Measurements from ENCODE around the gene EMP2.

The EMP2 gene

DNA sequence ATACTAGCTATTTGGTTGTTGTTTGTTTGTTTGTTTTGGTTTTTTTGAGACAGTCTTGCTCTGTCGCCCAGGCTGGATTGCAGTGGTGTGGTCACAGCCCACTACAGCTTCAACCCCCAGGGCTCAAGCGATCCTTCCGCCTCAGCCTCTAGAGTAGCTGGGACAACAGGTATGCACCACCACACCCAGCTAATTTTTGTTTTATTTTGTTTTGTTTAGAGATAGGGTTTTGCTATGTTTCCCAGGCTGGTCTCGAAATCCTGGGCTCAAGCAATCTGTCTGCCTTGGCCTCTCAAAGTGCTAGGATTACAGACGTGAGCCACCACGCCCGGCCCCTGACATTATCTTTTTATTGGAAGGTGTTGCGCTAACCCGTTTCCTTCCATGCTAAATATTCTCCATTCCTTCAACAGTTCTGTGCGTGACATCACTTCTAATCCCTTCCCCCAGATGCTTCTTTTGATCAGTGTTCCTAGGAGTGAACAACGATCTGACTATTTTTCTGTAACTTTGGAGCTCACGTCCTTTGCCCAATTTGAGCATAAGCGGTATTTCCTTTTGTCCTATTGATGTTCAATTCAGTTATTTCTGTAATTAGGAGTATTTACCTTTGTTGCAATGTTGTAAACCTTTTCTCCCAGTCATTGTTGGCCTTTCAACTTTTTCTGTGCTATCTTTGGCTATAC is 30.2 kb upstream of the EMP2 start:
- no peak for DNase-seq (ENCODE audit: low read depth in 2 of 2)

DNA sequence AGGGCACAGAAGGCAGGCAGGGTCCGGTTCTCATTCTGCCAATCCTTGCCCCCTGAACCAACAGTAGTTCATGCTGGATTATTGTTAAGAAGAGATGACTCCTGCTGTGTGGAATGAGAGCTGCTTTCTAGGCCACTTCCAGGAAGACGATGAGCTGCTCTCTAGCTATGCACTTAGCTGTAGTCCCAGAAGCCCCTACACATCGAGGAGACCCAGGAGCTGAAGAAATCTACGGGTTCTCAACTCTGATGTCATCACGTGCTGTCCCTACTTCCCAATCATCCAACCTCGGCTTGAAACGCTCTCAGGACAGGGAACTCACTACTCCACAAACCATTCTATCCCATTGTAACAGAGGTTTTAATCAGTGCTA is 29.0 kb upstream of the EMP2 start:
- DNase-seq (ENCODE audit: low read depth in 2 of 2) = no peak

DNA sequence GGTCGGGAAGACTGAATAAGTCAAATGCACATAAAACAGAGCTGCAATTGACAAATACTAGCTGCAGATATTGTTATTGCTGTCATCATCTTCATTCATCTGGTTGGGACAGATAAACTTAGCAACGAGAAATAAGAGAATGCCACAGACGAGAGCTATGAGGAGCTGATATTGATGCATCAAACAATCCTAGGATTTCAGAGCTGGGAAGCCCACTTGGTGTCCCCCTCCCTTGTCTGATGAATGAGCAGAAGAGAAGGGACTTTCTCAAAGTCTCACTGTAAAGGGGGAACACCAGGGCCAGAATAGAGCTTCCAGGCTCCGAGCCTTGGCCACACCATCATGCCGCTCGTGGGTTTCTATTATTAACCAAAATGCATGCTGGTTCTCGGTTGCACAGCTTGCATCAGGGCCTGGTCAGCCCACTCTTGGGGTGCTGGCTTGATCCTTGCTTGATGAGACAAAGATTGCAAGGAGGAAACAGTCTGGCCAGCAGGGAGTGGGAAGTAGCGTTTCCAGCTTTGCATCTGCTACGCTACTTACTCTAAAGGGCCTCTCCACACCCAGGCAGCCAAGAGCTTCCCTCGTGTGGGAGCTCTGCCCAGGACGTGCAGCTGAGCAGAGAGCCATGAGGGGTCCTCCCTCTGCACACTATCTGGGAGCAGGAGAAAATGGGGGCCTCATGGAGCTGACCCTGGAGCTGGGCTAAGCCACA is 28.4 kb upstream of the EMP2 start:
- DNase-seq (ENCODE audit: low read depth in 2 of 2) = no peak

DNA sequence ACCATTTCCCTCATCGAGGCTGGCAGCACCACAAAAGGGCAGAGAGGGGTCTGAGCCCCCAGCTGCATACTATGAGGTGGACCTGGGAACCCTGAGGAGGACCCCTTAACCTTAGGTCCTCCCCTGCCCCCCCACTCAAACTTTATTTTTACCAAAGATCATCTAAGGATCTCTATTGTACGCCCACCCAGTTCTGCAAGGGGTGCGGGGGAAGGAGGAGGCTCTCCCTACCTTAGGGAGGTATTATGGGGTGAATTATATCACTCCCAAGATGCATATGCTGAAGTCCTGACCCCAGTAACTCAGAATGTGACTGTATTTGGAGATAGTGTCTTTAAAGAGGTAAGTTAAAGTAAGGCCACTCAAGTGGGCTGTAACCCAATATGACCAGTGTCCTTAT is 26.8 kb upstream of the EMP2 start:
- no peak for DNase-seq (ENCODE audit: low read depth in 2 of 2)

DNA sequence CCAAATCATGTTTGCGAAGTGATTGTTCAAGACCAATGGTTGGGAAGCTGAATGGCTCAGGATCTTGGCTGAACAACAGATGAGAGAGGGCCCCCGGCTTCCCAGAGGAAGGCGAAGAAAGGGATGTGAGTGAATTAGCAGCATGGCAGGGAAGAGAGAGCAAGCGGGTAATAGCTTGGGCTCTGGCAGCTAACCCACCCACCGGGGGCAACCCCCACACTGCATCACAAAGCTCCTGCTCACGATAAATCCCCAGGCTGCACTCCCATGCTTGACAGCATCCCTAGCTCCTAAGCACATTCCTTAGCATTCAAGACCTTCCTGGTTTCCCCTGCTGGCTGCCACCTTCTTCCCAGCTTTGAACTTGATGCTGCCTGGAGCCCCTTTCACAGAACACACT is 26.2 kb upstream of the EMP2 start:
- no peak for DNase-seq (ENCODE audit: low read depth in 2 of 2)

DNA sequence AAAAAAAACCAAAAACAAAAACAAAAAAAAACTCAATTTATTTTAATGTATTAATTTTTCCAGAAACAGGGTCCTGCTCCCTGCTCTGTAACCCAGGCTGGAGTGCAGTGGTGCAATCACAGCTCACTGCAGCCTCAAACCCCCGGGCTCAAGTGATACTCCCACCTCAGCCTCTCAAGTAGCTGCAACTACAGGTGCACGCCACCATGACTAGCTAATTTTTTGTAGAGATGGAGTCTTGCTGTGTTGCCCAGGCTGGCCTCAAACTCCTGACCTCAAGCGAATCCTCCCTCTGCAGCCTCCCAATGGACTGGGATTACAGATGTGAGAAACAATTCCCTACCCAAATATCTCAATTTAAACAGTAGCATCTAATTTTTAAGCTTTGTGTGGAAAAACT is 25.2 kb upstream of the EMP2 start:
- no peak for DNase-seq (ENCODE audit: low read depth in 2 of 2)

DNA sequence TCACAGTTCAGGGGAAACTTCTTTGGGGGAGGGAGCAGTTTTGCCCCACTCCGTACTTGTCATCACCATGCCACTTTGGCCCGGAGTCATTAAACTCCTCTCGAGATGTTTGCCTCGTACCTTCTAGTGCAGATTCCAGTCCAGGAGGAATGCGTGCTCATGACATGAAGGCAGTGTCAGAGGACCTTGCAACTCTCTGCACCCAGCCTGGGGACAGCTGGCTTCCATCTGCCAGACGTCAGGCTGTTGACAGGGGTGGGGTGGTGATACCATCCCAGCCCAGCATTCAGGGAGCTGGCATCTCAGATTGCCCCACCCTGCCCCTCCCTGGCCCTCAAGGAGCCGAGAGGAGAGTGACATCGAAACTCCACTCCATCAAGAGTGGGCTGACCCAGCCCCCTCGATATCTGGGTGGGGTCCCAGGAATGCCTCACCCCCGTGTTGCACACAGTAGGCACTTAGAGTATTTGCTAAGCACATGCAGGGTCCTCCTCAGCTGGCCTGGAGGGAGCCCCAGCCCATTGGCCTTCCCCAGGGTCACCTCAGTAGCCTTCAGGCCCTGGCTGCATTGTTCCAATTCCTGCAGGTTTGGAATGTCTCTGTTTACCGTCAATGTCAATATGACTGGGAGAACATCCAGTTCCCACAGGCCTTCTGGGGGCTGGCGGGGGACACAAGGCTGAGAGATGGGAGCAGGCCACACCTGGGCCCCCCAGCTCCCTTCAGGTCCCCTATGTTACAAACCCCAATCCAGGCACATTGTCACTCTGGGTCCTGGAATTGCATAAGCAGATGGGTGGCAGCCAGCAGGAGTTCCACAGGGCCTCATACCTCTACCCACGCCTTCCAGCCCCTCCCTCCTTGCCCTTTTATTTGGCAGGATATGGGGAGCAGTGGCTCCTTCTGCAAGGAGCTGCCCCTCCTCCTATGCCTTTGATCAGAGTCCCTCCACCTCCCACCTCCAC is 21.3 kb upstream of the EMP2 start:
- DNase-seq (ENCODE audit: low read depth in 2 of 2) = no peak

DNA sequence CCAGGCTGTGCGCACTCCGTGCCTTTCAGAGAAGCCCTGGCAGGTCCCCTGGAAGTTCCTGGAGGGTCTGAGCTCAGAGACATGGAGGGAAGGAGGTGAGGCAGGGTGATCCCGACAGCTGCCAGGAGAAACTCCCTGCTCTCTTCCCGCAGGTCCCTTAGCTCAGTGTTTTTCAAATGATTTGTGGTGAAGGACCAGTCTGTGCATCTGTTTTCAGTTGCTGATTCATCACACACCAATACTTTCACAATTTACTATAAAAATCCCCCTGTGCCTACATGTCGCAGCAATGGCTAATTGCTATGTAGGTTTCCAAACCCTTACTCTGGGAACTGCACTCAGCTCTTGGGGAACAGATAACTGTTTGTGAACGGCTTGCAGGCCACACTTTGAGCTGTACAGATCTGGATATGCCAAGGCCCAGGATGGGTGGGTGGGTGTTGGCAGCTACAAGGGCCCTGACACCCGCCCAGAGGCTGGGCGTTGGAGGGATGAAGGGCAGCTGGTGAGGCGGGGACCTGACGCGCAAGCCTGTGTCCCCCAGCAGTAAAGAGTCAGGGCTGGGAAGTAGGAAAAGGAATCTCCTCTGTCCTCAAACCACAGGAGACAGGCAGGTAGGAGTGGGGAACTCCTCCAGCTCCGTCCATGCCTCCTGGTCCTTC is 20.5 kb upstream of the EMP2 start:
- no peak for DNase-seq (ENCODE audit: low read depth in 2 of 2)

DNA sequence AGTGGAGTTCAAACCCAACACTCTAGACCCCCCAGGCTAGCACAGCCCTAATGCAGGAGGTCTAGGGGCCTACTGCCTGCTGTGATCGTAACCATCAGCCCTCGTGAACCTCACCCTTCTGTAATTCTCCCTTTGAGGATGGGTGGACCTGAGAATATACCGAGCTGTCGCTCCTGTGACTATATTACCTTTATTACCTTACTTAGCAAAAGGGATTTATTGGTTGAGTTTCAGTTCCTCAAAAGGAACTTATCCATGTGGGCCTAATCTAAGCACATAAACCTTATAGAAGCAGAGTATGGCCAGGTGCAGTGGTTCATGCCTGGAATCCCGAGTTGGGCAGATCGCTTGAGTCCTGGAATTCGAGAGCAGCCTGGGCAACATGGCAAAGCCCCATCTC is 19.2 kb upstream of the EMP2 start:
- no peak for DNase-seq (ENCODE audit: low read depth in 2 of 2)

DNA sequence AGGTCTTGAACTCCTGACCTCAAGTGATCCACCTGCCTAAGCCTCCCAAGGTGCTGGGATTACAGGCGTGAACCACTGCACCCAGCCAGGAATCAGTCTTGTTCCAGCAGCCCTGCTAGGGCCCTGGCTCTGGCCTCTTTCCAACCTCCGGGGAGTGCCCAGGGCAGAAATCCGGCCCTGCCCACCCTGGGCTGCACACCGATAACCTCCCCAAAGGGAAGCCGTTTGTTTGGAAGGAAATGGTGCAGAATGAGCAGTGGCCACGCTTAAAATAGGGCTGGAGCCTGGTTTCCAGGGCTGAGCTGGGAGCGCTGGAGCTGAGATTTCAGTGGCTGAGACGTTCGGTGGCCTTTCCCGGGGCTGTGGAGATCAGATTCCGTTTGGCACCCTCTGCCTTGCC is 17.8 kb upstream of the EMP2 start:
- no peak for DNase-seq (ENCODE audit: low read depth in 2 of 2)

DNA sequence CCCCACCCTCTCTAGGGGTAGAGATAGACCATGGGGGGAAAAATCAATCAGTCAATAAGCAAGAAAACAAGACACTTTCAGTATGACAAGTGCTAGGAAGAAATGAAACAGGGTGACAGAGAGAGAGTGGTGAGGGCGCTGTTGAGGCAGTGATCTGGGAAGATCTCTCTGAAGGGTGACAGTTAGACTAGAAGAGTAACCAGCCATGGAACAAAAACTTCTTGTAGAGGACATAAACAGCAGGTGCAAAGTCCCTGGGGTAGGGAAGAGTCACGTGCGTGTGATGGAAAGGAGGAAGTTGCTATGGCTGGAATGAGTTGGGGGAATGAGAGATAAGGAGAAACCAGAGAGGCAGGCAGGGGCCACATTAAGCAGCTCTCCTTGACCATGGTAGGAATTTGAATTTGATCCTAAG is 16.8 kb upstream of the EMP2 start:
- no peak for DNase-seq (ENCODE audit: low read depth in 2 of 2)

DNA sequence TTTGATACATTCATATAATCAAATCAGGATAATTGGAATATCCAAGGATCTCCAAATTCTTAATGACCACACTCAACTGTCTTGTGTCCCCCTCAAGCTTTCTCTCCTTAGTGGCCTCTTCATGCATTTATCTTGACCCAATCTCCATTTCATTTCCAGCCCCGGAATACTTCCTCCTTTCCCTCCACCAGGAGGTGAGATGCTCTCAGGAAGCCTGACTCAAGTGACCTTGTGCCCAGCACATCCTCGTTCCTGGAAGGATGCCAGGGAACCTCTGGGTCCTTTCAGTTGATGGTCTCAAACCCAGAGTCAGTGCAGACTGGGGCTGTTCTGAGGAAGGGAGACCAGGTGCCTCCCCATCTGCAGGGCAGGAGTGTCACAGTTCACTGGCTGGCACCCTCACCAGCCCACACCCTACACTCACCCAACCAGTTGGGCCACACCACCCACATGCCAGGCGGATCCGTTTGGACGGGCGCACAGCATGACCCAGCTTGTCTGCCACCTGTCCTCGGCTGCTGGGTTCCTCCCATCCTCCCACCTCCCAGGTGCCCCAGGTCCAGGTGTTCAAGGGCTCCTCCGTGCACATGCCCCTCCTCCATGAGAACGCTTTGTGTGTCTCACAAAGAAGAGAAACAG is 14.0 kb upstream of the EMP2 start:
- no peak for DNase-seq (ENCODE audit: low read depth in 2 of 2)

DNA sequence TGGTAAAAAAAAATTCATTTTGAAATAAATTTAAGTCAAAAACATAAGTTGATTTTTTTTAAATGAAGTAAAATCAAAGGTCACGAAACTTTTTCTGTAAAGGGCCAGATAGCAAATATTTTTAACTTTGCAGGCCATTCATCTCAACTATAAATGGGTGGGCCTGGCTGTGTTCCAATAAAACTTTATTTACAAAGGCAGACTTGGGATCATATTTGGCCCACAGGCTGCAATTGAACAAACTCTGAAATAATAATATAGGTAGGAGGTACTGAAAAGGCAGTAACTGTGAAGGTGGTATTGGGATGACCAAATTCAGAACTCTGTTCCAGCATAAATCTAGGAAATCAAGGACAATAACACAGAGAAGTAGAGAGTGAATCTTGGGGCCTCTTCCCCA is 12.2 kb upstream of the EMP2 start:
- DNase-seq (ENCODE audit: low read depth in 2 of 2) = no peak

DNA sequence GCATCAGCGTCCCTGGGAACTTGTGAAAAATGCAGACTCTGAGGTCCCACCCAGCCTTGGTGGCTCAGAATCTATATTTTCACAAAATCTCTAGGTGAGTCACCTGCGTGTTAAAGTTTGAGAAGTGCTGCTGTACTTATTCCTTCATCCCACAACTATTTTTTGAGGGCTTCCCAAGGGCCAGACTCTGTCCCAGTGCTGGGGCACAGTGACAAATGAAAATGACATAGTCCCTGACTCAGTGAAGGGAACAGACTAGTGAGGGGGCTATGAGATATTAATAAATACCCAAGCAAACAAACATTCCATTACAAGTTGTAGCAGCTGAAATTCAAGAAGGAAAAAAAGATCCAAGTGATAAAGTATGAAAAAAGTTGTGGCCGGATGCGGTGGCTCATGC is 9.9 kb upstream of the EMP2 start:
- DNase-seq (ENCODE audit: low read depth in 2 of 2) = no peak

DNA sequence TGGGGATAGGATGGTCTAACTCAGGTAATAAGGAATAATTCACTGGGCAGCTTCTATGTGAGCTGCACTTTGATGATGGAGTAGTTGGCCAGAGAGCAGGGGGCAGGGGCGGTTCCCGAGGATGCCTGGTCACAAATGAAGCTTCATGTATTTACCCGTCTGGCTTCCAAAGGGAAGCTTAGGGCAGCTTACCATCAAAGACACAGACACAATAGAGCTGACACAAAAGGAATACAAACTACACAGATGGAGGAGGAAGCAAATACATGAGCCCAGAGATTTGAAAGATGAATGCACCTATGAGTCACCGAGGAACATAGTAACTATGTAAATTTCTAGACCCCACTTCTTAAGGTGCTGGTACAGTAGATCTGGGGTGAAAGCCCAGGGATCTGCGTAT is 8.7 kb upstream of the EMP2 start:
- DNase-seq (ENCODE audit: low read depth in 2 of 2) = no peak

DNA sequence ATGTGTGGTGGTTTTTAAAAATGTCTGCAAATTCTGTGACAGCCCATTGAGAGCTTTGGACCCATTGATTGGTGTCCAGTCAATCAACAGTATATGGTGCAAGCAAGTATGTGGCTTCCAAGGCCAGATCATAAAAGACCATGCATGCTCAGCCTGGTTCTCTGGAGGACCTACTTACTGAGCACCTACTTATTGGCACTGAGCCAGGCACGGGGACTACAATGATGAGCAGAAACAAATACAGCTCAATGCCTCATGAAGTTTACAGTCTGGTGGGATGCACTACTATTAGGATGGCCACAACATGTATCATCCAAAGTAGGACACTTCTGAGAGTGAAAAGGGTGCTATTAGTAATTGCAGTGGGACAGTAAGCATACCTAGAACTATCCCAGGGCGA is 7.2 kb upstream of the EMP2 start:
- no peak for DNase-seq (ENCODE audit: low read depth in 2 of 2)

DNA sequence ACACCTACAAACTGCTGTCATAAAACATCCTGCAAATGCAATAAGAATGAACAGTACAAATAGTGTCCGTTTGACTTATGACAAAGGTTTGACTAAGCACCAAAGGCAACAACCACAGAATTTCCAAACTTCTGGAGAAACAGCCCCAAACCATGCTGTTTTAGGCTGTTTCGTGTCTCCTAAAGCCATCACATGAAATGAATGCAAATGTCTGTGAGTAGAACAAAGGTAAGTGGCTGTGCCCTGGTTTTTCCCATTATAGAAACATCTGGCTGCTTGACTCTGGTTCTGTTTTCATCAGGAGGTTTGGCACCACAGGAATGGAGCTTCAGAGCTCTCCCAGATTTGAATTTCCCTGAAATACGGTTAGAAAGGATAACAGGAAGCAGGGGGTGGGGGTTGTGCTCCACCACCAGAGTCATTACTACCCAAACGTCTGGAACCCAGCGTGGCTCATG is 4.6 kb upstream of the EMP2 start:
- no peak for DNase-seq (ENCODE audit: low read depth in 2 of 2)

DNA sequence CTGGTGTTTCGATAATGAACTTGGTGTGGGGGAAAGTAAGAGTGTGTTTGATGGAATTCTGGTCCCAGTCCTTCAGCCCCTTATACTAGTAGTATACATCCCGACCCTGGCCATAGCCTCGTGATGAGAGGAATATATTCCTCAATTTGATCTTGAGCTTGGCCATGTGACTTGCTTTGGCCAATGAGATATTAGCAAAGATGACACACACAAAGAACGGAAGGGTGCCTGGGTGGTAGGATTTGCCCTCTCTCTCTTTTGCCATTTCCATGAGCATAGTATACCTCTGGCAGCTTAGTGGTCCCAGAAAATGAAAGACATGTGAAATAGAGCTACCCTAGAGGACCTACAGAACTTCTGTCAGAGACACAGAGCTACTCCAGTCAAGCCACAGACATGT is 2.9 kb upstream of the EMP2 start:
- DNase-seq (ENCODE audit: low read depth in 2 of 2) = no peak

DNA sequence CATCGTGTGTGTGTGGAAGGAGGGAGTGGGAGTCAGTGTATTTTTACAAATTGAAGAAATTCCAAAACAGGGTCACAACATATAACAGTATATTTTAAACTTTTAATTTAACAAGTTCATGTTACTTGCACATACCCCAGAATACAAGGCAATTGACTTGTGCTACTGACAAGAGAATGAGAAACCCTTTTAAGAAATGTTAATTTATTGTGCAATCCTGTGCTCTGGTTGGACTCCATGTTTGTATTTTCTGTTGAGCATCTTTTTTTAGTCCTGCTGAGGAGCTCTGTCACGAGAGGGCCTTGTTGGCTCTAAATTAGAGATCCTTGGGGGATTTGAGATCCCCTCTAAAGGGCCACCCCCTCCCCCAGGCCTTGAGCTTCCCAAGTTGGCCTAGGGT is 1.1 kb upstream of the EMP2 start:
- DNase-seq (ENCODE audit: low read depth in 2 of 2) = no peak

DNA sequence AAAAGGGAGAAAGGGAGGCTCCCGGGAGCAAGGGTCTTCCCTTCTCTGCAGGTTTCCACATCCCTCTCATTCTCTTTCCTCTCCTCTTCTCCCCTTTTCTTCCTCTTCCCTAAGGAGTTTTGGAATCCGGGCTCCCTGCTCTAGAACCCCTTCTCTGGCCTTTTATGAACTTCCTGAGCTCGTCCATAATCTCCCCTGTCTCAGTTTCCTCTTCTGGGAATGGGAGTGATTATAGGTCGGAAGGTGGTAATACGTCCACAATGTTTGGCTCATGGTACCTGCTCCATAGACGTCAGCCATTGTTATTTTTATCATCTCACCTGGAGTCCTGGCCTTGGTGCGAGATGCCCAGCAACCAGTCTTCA is 467 bp upstream of the EMP2 start:
- DNase-seq (ENCODE audit: low read depth in 2 of 2) = no peak

DNA sequence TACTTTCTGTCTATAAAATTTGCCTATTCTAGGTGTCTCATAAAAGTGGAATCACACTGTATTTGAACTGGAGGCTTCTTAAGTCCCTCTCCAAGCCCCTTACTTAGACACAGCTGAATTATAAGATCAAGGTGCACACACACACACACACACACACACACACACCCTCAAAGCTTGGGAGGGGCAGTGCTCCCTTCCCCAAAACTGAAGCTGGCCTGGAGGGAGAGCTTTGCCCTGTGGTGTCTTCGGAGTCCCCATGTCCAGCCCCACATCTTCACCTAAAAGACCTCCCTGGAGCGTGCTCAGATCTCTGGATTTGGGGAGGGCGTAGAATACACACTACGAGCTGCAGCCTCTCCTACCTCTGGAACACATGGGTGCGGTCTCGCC is 828 bp downstream of the EMP2 start:
- no peak for DNase-seq (ENCODE audit: low read depth in 2 of 2)
